Skeletal muscle tissue (tissue), 4 donors: ENCODE results near the gene RUSC1. TPM values are rescaled to one million over a fixed set of nuclear protein-coding genes. Genes with fewer than 3 reads are reported as not detected.

Experiments used
- H3K27ac ChIP-seq: one replicate; pipeline ENCODE4 v1.7.0; 2013; ENCODE audit warnings: mild to moderate bottlenecking, low read depth, low read length, inconsistent platforms
- H3K27me3 ChIP-seq, 3 donors: one replicate each; pipeline ENCODE4 v1.7.0; 2013; ENCODE audit warnings: low read length in 3 of 3; ENCODE audit not compliant: control insufficient read depth in 3 of 3, insufficient read depth in 3 of 3
- H3K36me3 ChIP-seq, 3 donors: one replicate each; pipeline ENCODE4 v1.7.0; 2013; ENCODE audit warnings: low read length in 3 of 3; ENCODE audit not compliant: control insufficient read depth in 3 of 3, insufficient read depth in 3 of 3
- H3K4me1 ChIP-seq, 3 donors: one replicate each; pipeline ENCODE4 v1.7.0; 2013; ENCODE audit warnings: low read length in 3 of 3, mild to moderate bottlenecking in 3 of 3; ENCODE audit not compliant: control insufficient read depth in 3 of 3, insufficient read depth in 3 of 3
- H3K4me3 ChIP-seq, 3 donors: one replicate each; pipeline ENCODE4 v1.7.0; 2013; ENCODE audit warnings: low read length in 3 of 3
- H3K9ac ChIP-seq, 3 donors: one replicate each; pipeline ENCODE4 v1.7.0; 2013; ENCODE audit warnings: low read length in 3 of 3, mild to moderate bottlenecking in 3 of 3, moderate library complexity in 2 of 3, low read depth in 1 of 3
- H3K9me3 ChIP-seq, 3 donors: one replicate each; pipeline ENCODE4 v1.7.0; 2013; ENCODE audit warnings: low read length in 3 of 3; ENCODE audit not compliant: control insufficient read depth in 3 of 3
- total RNA-seq: library from RNA; depleted of rRNA; stranded (reverse); fragments of >200 nt; gene quantifications from one replicate; pipeline ENCODE4 v1.2.3, GENCODE V29; 2014
- donor health status: Osteomylitis.

RUSC1 gene
- 9.4 TPM for total RNA-seq

GRCh38 chr1:155320661-155321617 lies at the start of gene RUSC1:
Gene RUSC1 (plus strand): TSS chr1:155320894. CDS start chr1:155321774, 880 bp downstream.
- Histone ChIP-seq H3K4me3 (peak within 1 kb of the TSS; percentile 76 to 80 (median 79)), H3K9me3 (no peaks in the 10 kb centered on the region), H3K27me3 (no peaks in the 10 kb centered on the region), H3K4me1 (peaks cover 32 to 48% (median 35%) of the 10 kb centered on the region in 3 donors), H3K9ac (peak within 1 kb of the TSS; percentile 57 to 77 (median 59)), H3K27ac (peak within 1 kb of the TSS; percentile 89), H3K36me3 (peaks cover 8 to 13% (median 8%) of the 10 kb centered on the region in 3 donors)

GRCh38 chr1:155272466-155273342 lies 48.0 kb upstream of the RUSC1 start:
- no peaks in the 10 kb centered on the region for H3K9me3 ChIP-seq
- peaks cover 24 to 36% (median 30%) of the 10 kb centered on the region in 3 donors for H3K4me1 ChIP-seq

DNA sequence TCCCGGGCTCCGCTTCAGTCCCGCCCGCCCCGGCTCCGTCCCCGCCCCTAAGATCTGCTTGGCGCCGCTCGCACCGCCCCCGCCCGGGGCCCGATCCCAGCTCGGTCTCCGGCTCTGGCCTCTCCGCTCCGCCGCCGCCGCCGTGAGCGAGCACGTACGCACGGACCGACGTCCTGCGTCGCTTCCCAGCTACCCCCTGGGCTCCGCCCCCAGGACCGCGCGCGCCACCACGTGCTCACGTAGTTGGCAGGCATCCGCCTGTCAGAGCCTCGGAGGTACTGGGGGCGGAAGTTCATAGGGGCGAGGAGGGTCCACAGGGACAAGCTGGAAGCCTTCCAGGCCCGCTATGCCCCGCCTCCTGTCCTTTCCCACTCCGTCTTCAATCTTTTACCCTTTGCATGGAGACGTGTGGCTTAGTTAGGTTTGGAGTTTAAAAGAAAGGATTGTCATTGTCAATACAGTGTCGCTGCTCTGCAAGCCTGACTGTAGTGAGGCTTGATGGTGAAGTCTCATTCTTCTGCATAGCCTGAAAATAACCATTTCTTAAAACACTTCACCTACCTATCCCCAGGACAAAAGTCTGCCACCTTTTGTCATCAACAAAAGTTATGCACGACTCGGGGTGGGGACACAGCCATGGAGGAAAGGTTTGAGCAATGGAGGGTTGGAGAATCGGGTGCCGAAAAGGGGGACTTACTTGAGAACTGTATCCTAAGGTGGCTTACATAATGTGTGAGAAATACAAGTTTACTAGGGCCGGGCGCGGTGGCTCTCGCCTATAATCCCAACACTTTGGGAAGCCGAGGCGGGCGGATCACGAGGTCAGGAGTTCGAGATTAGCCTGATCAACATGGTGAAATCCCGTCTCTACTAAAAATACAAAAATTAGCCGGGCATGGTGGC lies 47.1 kb upstream of the RUSC1 start, which contains the start of gene CLK2:
Gene CLK2 (minus strand): TSS at position 162 of the 903 bp plus-strand sequence. CDS start 2,527 bp downstream, outside the sequence.
- peak within 1 kb of the TSS; percentile 91 to 93 (median 93) for H3K4me3 ChIP-seq
- peak within 1 kb of the TSS; percentile 93 for H3K27ac ChIP-seq
- H3K9ac ChIP-seq = peak within 1 kb of the TSS; percentile 87 to 91 (median 91)
- no peaks in the 10 kb centered on the region for H3K9me3 ChIP-seq
- H3K4me1 ChIP-seq = peaks cover 28 to 38% (median 31%) of the 10 kb centered on the region in 3 donors
- peaks cover 19 to 23% (median 22%) of the 10 kb centered on the region in 3 donors for H3K36me3 ChIP-seq
- H3K27me3 ChIP-seq = no peaks in the 10 kb centered on the region

More at GRCh38 chr1:155272466-155273342, 48.0 kb upstream of the RUSC1 start:
- peak overlapping the region; percentile 93 for H3K27ac ChIP-seq
- H3K4me3 ChIP-seq = peak overlapping the region; percentile 91 to 93 (median 93)
- H3K27me3 ChIP-seq = no peaks in the 10 kb centered on the region
- H3K9ac ChIP-seq = peak overlapping the region; percentile 86 to 91 (median 91)
- H3K36me3 ChIP-seq = peaks cover 28 to 32% (median 31%) of the 10 kb centered on the region in 3 donors

DNA sequence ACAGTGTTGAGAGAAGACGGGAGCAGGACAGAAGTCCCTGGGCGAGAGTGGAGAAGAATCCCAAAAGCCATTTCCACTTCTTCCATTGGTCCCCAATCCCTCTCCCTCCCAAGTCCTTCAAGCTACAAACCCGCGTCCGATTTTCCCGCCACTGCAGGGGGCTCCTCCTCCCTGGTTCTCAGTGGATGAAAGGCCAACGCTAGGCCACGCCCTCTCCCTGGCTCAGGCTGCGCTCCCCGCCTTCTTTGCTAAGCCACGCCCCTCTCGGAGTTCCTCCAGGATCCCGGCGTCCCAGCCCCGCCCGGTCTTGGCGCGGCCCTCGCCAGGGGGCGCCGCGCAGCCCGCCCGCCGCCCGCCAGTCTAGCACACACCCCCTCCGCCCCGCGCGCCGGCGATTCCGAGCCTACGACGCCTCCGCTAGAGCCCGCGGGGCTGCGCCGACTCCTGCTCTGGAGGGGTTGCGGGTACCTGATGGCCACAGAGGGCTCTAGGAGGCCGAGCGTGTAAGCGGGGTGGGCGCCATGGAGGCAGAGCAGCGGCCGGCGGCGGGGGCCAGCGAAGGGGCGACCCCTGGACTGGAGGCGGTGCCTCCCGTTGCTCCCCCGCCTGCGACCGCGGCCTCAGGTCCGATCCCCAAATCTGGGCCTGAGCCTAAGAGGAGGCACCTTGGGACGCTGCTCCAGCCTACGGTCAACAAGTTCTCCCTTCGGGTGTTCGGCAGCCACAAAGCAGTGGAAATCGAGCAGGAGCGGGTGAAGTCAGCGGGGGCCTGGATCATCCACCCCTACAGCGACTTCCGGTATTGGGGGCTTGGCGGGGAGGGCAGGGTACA lies 43.4 kb upstream of the RUSC1 start, which contains the start of gene HCN3:
Gene HCN3 (plus strand): TSS at position 394 of the 832 bp plus-strand sequence. CDS start 128 bp downstream, at position 522.
- H3K27ac ChIP-seq = no peak within 1 kb of the TSS

DNA sequence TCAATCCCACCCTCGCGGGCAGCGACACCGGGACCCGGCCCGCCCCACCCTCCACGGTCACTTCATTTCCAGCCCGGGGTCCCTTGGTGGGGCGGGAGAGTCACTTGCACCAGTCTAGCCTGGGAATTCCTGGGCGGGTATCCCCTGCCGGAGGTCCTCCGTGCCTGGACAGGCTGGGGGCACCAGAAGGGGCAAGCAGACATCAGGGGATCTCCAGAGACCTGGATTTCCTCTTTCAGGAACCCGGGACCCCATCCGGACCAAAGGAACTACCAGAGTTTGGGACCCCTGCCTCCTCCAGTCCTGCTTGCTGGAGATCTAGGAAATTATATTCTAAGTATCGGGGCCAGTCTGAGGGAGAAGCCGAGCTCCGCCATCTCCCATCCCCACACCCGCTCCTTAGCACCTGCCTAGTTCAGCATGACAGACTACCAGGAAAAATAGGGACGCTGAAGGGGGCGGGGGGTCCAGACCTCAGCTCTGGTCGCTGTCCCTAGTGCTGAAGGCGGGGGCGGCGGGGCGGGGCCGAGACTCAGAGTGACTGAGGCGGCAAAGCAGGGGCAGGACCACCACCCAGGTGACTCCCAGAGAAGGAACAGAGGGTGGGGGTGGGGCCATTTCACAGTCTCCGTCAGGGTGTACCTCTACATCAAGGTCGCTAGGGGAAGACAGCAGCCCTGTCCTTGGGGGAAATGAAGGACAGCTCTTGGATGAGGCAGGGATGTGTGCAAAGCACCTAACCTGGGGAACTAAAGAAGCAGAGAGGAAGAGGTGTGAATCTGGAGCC lies 42.6 kb upstream of the RUSC1 start:
- Histone ChIP-seq H3K9ac (peak overlapping the region in 2 of 3 donors; percentile 71 to 78), H3K36me3 (no peaks in the 10 kb centered on the region), H3K27me3 (no peaks in the 10 kb centered on the region), H3K4me1 (peaks cover 18 to 25% (median 23%) of the 10 kb centered on the region in 3 donors), H3K9me3 (no peaks in the 10 kb centered on the region), H3K4me3 (peak overlapping the region; percentile 75 to 81 (median 76)), H3K27ac (no peak overlapping the region)

More for the DNA sequence above, 43.4 kb upstream of the RUSC1 start, which contains the start of gene HCN3:
- Histone ChIP-seq H3K36me3 (no peaks in the 10 kb centered on the region), H3K27me3 (no peaks in the 10 kb centered on the region), H3K4me3 (peak within 1 kb of the TSS; percentile 75 to 81 (median 76)), H3K9me3 (no peaks in the 10 kb centered on the region), H3K9ac (peak within 1 kb of the TSS; percentile 40 to 78 (median 71)), H3K4me1 (peaks cover 23 to 28% (median 26%) of the 10 kb centered on the region in 3 donors)

DNA sequence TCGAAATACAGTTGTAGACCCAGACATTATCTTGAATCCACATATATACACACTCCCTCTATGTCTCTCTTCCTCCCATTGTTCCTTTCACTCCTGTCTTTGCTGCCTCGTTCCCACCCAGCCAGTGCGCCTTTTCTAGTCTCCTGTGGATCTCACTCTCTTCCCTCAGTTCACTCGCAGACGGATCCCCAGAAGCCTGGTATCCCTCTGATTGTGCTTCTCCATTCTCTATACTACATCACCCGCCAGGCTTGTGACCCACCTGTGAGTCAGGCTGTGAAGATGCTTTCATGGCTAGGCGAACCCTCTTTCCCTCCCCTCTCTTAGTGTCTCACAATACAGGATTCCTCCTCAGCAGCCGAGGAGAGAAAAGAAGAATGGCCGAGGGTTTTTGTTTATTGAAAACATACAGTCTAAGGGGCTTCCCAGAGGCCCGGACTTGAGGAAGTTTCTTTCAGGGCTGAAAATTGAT lies 42.0 kb upstream of the RUSC1 start:
- Histone ChIP-seq H3K9ac (no peak overlapping the region), H3K9me3 (no peaks in the 10 kb centered on the region), H3K27me3 (no peaks in the 10 kb centered on the region), H3K4me3 (no peak overlapping the region), H3K27ac (no peak overlapping the region), H3K4me1 (peaks cover 15 to 22% (median 21%) of the 10 kb centered on the region in 3 donors), H3K36me3 (no peaks in the 10 kb centered on the region)

GRCh38 chr1:155279268-155279667 lies 41.4 kb upstream of the RUSC1 start:
- Histone ChIP-seq H3K9ac (no peak overlapping the region), H3K4me3 (no peak overlapping the region), H3K9me3 (no peaks in the 10 kb centered on the region), H3K4me1 (peaks cover 13 to 19% (median 19%) of the 10 kb centered on the region in 3 donors), H3K36me3 (no peaks in the 10 kb centered on the region), H3K27ac (no peak overlapping the region), H3K27me3 (no peaks in the 10 kb centered on the region)
